ENCODE results near the gene C22orf42.
"Not testable (repeated sequence)": the region's sequence is repeated elsewhere in the genome, so short reads cannot be mapped to it uniquely, and the experiment has no call there.

Gene C22orf42

GRCh38 chr22:32158712-32159533 lies at the start of gene C22orf42:
Gene C22orf42 (minus strand): TSS chr22:32159303. CDS start chr22:32159215, 88 bp downstream.
- no peak for DNase-seq

- no peak for DNase-seq
Measured at GRCh38 chr22:32208681-32209080, 49.6 kb upstream of the C22orf42 start.

- DNase-seq, result no peak
Measured at GRCh38 chr22:32207971-32208480, 48.9 kb upstream of the C22orf42 start.

GRCh38 chr22:32206774-32207758 lies 48.0 kb upstream of the C22orf42 start:
- peak; percentile 40 to 49 for DNase-seq

- DNase-seq, result no peak
Measured at GRCh38 chr22:32205974-32206773, 47.1 kb upstream of the C22orf42 start.

GRCh38 chr22:32204856-32205722 lies 46.0 kb upstream of the C22orf42 start, which contains the start of gene RFPL2:
Gene RFPL2 (minus strand): TSS chr22:32205073. CDS start chr22:32202451, 2,622 bp downstream.
- DNase-seq, result peak in 1 of 2 donors; percentile 65

GRCh38 chr22:32204040-32204855 lies 45.1 kb upstream of the C22orf42 start:
- DNase-seq, result peak in 1 of 2 donors; percentile 40

GRCh38 chr22:32203181-32204039 lies 44.3 kb upstream of the C22orf42 start:
- DNase-seq, result no peak

GRCh38 chr22:32202539-32203180 lies 43.6 kb upstream of the C22orf42 start:
- peak; percentile 38 to 43 for DNase-seq

- no peak for DNase-seq
Measured at GRCh38 chr22:32202161-32202538, 43.0 kb upstream of the C22orf42 start.

- peak in 1 of 2 donors; percentile 50 for DNase-seq
Measured at GRCh38 chr22:32200752-32201151, 41.6 kb upstream of the C22orf42 start.

GRCh38 chr22:32199961-32200360 lies 40.9 kb upstream of the C22orf42 start:
- DNase-seq, result no peak

- DNase-seq, result no peak
Measured at GRCh38 chr22:32199341-32199740, 40.2 kb upstream of the C22orf42 start.

- not testable (repeated sequence) for DNase-seq
Measured at GRCh38 chr22:32197553-32198226, 38.6 kb upstream of the C22orf42 start.

GRCh38 chr22:32195900-32196299 lies 36.8 kb upstream of the C22orf42 start:
- DNase-seq, result not testable (repeated sequence)

GRCh38 chr22:32193346-32193745 lies 34.2 kb upstream of the C22orf42 start:
- DNase-seq, result not testable (repeated sequence)

- DNase-seq, result not testable (repeated sequence)
Measured at GRCh38 chr22:32191021-32191420, 31.9 kb upstream of the C22orf42 start.

- DNase-seq, result no peak
Measured at GRCh38 chr22:32185821-32186220, 26.7 kb upstream of the C22orf42 start.

Data from CD4-positive, alpha-beta T cell treated with Interleukin-4 for 1 hour (primary cell).